GM12878 (cell line): ENCODE data around the gene DENND1C. TPM values are rescaled to one million over a fixed set of nuclear protein-coding genes. Genes with fewer than 3 reads are reported as not detected.

Experiments used
- ATAC-seq: fragments of 200-7000 bp; cut with Tn5 transposase; 3 replicates; pipeline ENCODE4 v1.9.1; 2020; ENCODE audit warnings: mild to moderate bottlenecking, moderate library complexity
- BruUV-seq: library from RNA; stranded (reverse); fragments of 400-500 nt; replicated peaks from 2 replicates; lab custom pipeline; 2021; lab: Mats Ljungman, UMichigan
- CTCF ChIA-PET: fragments of 300-600 bp; sonication (Branson Sonifier 250); formaldehyde crosslinking; extraction: SDS; loops from one replicate; lab custom pipeline; 2021; ENCODE audit warnings: inconsistent platforms; lab: Yijun Ruan, JAX
- POLR2A ChIA-PET: fragments of 350-600 bp; formaldehyde crosslinking; extraction: SDS; loops from one replicate; lab custom pipeline; 2021; ENCODE audit warnings: inconsistent platforms; lab: Charles Lee
- RAD21 ChIA-PET: fragments of 300-600 bp; sonication (Branson Sonifier 250); formaldehyde crosslinking; loops from one replicate; lab custom pipeline; 2023; ENCODE audit warnings: antibody characterized with exemption; ENCODE audit not compliant: unreplicated experiment; lab: Charles Lee
- SMC1A ChIA-PET: fragments of 300-600 bp; sonication (Branson Sonifier 250); formaldehyde crosslinking; loops from one replicate; lab custom pipeline; 2023; ENCODE audit not compliant: unreplicated experiment, uncharacterized antibody; lab: Charles Lee
- DNase-seq: peaks from one replicate; pipeline ENCODE4 v3.0.0-alpha.2; 2011; ENCODE audit warnings: low read depth, low spot score
- FAIRE-seq: peaks from 3 replicates; lab custom pipeline; 2011; peaks lifted over from hg19 to GRCh38; lab: Jason Lieb, UNC
- H2AFZ ChIP-seq: 2 replicates; pipeline ENCODE4 v1.6.0; 2011; ENCODE audit warnings: low read depth, low read length, control low read depth; ENCODE audit not compliant: control insufficient read depth
- H3K27ac ChIP-seq: 2 replicates; pipeline ENCODE4 v1.5.1; 2011; ENCODE audit warnings: control low read depth; ENCODE audit not compliant: control insufficient read depth, insufficient read depth
- H3K27me3 ChIP-seq, 2 experiments: replicated peaks in 1 of 2; 2 replicates each; pipeline versions ENCODE4 v1.6.0 to v1.6.1; 2011; ENCODE audit warnings: low read length in 1 of 2; ENCODE audit not compliant: control insufficient read depth in 2 of 2, insufficient read depth in 2 of 2
- H3K36me3 ChIP-seq, 2 experiments: 2 replicates each; pipeline ENCODE4 v1.5.1; 2011; ENCODE audit warnings: low read length in 1 of 2; ENCODE audit not compliant: control insufficient read depth in 2 of 2, insufficient read depth in 2 of 2
- H3K4me1 ChIP-seq: 2 replicates; pipeline ENCODE4 v1.6.1; 2011; ENCODE audit warnings: mild to moderate bottlenecking, low read length, moderate library complexity, mixed read lengths; ENCODE audit not compliant: control insufficient read depth, insufficient read depth
- H3K4me2 ChIP-seq: 2 replicates; pipeline ENCODE4 v1.6.0; 2011; ENCODE audit warnings: control low read depth; ENCODE audit not compliant: control insufficient read depth, insufficient read depth
- H3K4me3 ChIP-seq: fragments of 200-600 bp; sonication (generic); 2 replicates; pipeline ENCODE4 v1.5.1; 2016
- H3K79me2 ChIP-seq: 2 replicates; pipeline ENCODE4 v1.6.0; 2011; ENCODE audit warnings: low read length; ENCODE audit not compliant: control insufficient read depth, insufficient read depth
- H3K9ac ChIP-seq: 2 replicates; pipeline ENCODE4 v1.8.0; 2011; ENCODE audit warnings: low read length, control low read depth, mixed read lengths; ENCODE audit not compliant: control insufficient read depth, insufficient read depth
- H3K9me3 ChIP-seq: replicated peaks from 3 replicates; pipeline ENCODE4 v1.5.1; 2011; ENCODE audit warnings: mild to moderate bottlenecking, low read length; ENCODE audit not compliant: control insufficient read depth, insufficient read depth
- H4K20me1 ChIP-seq: 2 replicates; pipeline ENCODE4 v1.6.0; 2011; ENCODE audit not compliant: control insufficient read depth, insufficient read depth
- BCL11A ChIP-seq: IDR thresholded peaks from 2 replicates; pipeline ENCODE4 v1.6.1; 2011; ENCODE audit warnings: low read depth, low read length
- CHD2 ChIP-seq: IDR thresholded peaks from 2 replicates; pipeline ENCODE4 v1.6.1; 2011; ENCODE audit warnings: low read depth, low read length, improper control_type of control experiment, borderline replicate concordance
- E2F8 ChIP-seq: fragments of 450-650 bp; IDR thresholded peaks from 2 replicates; pipeline ENCODE4 v1.6.1; 2018; ENCODE audit warnings: mild to moderate bottlenecking, low read depth, moderate library complexity; ENCODE audit not compliant: partially characterized antibody
- IRF5 ChIP-seq: fragments of 450-650 bp; IDR thresholded peaks from 2 replicates; pipeline ENCODE4 v1.6.1; 2017; ENCODE audit warnings: borderline replicate concordance
- MLLT1 ChIP-seq: fragments of 450-650 bp; IDR thresholded peaks from 2 replicates; pipeline ENCODE4 v1.6.1; 2016; ENCODE audit warnings: mild to moderate bottlenecking
- NRF1 ChIP-seq: conservative IDR thresholded peaks from 2 replicates; pipeline ENCODE4 v1.6.1; 2011; ENCODE audit warnings: mild to moderate bottlenecking, low read depth, low read length, improper control_type of control experiment
- SMAD5 ChIP-seq: IDR thresholded peaks from 2 replicates; pipeline ENCODE4 v1.6.1; 2016; ENCODE audit warnings: antibody characterized with exemption, low read depth
- YY1 ChIP-seq: IDR thresholded peaks from 2 replicates; pipeline ENCODE4 v1.6.1; 2011; ENCODE audit warnings: low read depth, mild to moderate bottlenecking, low read length
- ZNF207 ChIP-seq: fragments of 450-650 bp; IDR thresholded peaks from 2 replicates; pipeline ENCODE4 v1.6.1; 2014; ENCODE audit warnings: antibody characterized with exemption, mild to moderate bottlenecking, borderline replicate concordance
- WGBS: methylation state at CpG from one replicate; pipeline ENCODE4 v1.1.6; 2016; ENCODE audit warnings: low lambda C conversion rate; ENCODE audit not compliant: insufficient replicate concordance, insufficient coverage; ENCODE audit errors: missing lambda C conversion rate; 5-methylcytosine and 5-hydroxymethylcytosine counted together
- in situ Hi-C: fragments of 300-500 bp; cut with MboI; formaldehyde crosslinking; loops from 9 replicates; pipeline ENCODE4 v1.14.3; 2018; ENCODE audit warnings: mixed read lengths
- intact Hi-C: fragments of 100-400 bp; cut with micrococcal nuclease; formaldehyde crosslinking; loops from one replicate; pipeline ENCODE4 v1.14.2; 2022; ENCODE audit not compliant: unreplicated experiment
- polyA plus RNA-seq, 11 experiments: library from polyadenylated mRNA; depleted of rRNA in 4 of 11; unstranded in 6 of 11; stranded (reverse) in 5 of 11; fragments of >200 nt; fragmentation: Nextera tagmentation in 4 of 11; fragmentation: Illumina TruSeq in 1 of 11; extraction: Ambion mirVana in 4 of 11; extraction: Trizol in 1 of 11; gene quantifications; 1 replicate in 1 of 11; 2 replicates in 10 of 11; pipeline versions ENCODE4 v1.2.1 to v1.2.3, GENCODE V29; 2011 to 2016; ENCODE audit warnings: inconsistent platforms in 2 of 11, missing spikeins in 2 of 11, low read depth in 1 of 11
- total RNA-seq, 4 experiments: library from RNA; depleted of rRNA in 3 of 4; stranded (reverse); fragments of >200 nt in 3 of 4; fragmentation: Illumina TruSeq in 1 of 4; extraction: Trizol in 1 of 4; gene quantifications; 2 replicates each; pipeline versions ENCODE4 v1.2.1 to v1.2.3, GENCODE V29; 2013 to 2021
- TF ChIP-seq, protein P1 (sequence below), 3 experiments: IDR thresholded peaks in 2 of 3; conservative IDR thresholded peaks in 1 of 3; 2 replicates each; pipeline ENCODE4 v1.5.1; 2011; ENCODE audit warnings: low read depth in 3 of 3, low read length in 3 of 3, mild to moderate bottlenecking in 3 of 3, control low read depth in 2 of 3, moderate library complexity in 2 of 3, inconsistent platforms in 1 of 3, mixed read lengths in 1 of 3; ENCODE audit not compliant: control insufficient read depth in 2 of 3, insufficient read depth in 1 of 3; ENCODE audit errors: extremely low read depth in 1 of 3

Gene DENND1C
- total and polyA plus RNA-seq, 10 of the 15 experiments (the other 5 are each of a cell fraction or from before 2014, with no cell fraction given): 2.4 to 54.3 (median 32.7) TPM

DNA sequence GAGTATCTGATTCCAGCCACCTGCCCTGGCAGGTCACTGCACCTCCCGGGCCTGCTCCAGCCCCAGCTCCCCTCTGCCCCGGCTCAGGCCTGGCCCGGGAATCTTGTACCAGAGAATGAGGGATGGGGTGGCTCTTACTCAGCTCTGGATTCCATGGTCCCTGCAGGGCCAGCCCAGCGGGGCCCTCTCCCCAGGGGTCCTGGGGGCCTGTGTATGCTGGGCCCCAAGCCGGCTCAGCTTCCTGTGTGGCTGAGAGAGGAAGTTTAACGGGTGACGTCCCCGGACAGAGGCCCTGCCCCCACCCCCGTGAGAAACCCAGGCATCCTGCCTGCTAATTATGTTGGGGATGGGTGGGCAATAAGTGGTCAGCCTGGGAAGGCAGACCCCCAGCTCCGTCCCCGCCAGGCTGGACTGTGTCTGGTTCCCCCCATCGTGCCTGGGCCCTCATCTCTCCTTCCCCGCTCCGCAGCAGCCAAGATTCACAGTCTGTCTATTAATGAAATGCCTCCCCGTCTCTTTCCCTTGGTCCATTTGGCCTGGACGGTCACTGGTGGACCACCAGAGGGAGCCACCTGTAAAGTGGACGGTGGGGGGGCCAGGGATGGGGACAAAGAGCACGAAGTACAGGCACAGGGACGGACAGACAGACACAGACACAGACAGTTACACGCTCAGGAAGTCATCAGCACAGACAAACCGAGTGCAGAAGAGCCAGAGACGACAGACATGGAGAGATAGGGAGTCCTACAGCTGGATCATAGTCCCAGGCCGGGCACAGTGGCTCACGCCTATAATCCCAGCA lies at the start of gene DENND1C (continued):
- no peak for TF ChIP-seq E2F8
- TF ChIP-seq SMAD5: 0 out of 2 replicates have a peak, but pooled peaks have one; percentile 60

DNA sequence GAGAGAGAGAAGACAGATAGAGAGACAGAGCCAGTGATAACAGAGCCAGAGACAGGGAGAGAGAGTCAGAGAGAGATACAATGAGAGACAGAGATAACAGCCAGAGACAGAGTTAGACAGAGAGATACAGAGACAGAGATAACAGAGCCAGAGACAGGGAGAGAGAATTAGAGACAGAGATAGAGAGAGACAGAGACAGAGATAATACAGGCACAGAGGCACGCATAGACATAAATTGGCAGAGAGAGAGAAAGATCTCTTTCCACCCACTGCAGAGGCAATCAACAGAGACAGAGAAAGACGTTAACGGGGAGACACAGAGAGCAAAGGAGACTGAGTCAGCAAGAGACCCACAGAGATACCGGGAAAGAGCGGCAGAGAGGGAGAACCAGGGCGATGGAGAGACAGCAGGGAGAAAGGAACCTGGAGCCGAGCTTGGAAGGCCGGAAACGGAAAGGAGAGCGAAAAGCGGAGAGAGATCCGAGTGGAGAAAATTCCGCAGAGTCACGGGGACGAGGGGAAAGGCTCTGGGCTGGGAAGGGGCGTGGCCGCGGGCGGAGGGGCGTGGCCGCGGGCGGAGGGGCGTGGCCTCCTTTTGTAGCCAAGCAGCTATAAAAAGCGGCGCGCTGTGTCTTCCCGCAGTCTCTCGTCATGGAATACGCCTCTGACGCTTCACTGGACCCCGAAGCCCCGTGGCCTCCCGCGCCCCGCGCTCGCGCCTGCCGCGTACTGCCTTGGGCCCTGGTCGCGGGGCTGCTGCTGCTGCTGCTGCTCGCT lies 49.0 kb upstream of the DENND1C start, which contains the start of gene TNFSF9:
Gene TNFSF9 (plus strand): TSS at position 641 of the 777 bp plus-strand sequence. CDS start 11 bp downstream, at position 652.
- H3K9me3 ChIP-seq: no peaks in the 10 kb centered on the region; the same call in 2 of the 3 replicates
- H3K79me2 ChIP-seq: peaks cover 58% of the 10 kb centered on the region
- ATAC-seq (peak; percentile 55), FAIRE-seq (peak; percentile 72), DNase-seq (no peak)
- H3K27me3 ChIP-seq: no peaks in the 10 kb centered on the region
- intact Hi-C loops: no loop called here
- H3K36me3 ChIP-seq: peaks cover 0 to 8% of the 10 kb centered on the region in 2 experiments; a peak in 2 of 4 replicates
- ChIA-PET POLR2A (interaction anchor here (0.7 to 2.4 kb wide), 19 partner anchors 9 to 205 kb away, joined by 3 to 23 read pairs (median 4); partner anchors contain the start of gene CD70), CTCF (interaction anchor here (1.0 to 1.3 kb wide), 3 partner anchors 21 to 223 kb away, joined by 3 to 4 read pairs (median 3); no protein-coding TSS in a partner anchor), RAD21 (interaction anchor here (0.6 to 1.6 kb wide), 10 partner anchors 9 to 333 kb away, joined by 3 to 16 read pairs (median 6); no protein-coding TSS in a partner anchor), SMC1A (interaction anchor here (0.7 to 1.1 kb wide), 7 partner anchors 9 to 100 kb away, joined by 3 to 8 read pairs (median 5); no protein-coding TSS in a partner anchor)
- in situ Hi-C loops: no loop called here
- peak within 1 kb of the TSS; percentile 99 for H3K9ac ChIP-seq
- WGBS: under 1% methylated on average over 42 of the region's 44 CpGs
- peak within 1 kb of the TSS; percentile 83 for H3K27ac ChIP-seq
- H3K4me1 ChIP-seq: peaks cover 34% of the 10 kb centered on the region
- peak within 1 kb of the TSS; percentile 99 for H3K4me3 ChIP-seq
- no peaks in the 10 kb centered on the region for H4K20me1 ChIP-seq
- peak within 1 kb of the TSS; percentile 82 for H2AFZ ChIP-seq
- H3K4me2 ChIP-seq: peak within 1 kb of the TSS; percentile 73
- BruUV-seq: TSS peak; percentile 82
- no peak for TF ChIP-seq IRF5
- TF ChIP-seq ZNF207: no peak
- TF ChIP-seq MLLT1: peak; percentile 87
- peak; percentile 85 for TF ChIP-seq YY1
- TF ChIP-seq, protein P1, sequence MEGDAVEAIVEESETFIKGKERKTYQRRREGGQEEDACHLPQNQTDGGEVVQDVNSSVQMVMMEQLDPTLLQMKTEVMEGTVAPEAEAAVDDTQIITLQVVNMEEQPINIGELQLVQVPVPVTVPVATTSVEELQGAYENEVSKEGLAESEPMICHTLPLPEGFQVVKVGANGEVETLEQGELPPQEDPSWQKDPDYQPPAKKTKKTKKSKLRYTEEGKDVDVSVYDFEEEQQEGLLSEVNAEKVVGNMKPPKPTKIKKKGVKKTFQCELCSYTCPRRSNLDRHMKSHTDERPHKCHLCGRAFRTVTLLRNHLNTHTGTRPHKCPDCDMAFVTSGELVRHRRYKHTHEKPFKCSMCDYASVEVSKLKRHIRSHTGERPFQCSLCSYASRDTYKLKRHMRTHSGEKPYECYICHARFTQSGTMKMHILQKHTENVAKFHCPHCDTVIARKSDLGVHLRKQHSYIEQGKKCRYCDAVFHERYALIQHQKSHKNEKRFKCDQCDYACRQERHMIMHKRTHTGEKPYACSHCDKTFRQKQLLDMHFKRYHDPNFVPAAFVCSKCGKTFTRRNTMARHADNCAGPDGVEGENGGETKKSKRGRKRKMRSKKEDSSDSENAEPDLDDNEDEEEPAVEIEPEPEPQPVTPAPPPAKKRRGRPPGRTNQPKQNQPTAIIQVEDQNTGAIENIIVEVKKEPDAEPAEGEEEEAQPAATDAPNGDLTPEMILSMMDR (IDR thresholded peaks at IDR 0.05 in 2 of 3, conservative IDR thresholded peaks at IDR 0.05 in 1 of 3; ENCODE audit: control insufficient read depth in 2 of 3, extremely low read depth in 1 of 3, insufficient read depth in 1 of 3, low read depth in 3 of 3, low read length in 3 of 3): no peak
- 0 out of 2 replicates have a peak, but pooled peaks have one; percentile 22 for TF ChIP-seq BCL11A
- no peak for TF ChIP-seq CHD2
- no peak for TF ChIP-seq NRF1
